Ishikawa (cell line): ENCODE data around the gene RRM2.

Source experiments
- CEBPB ChIP-seq: IDR thresholded peaks from 2 replicates; pipeline ENCODE4 v1.6.1; 2012
- CREB1 ChIP-seq: IDR thresholded peaks from 2 replicates; pipeline ENCODE4 v1.6.1; 2012; ENCODE audit warnings: low read depth
- EGR1 ChIP-seq: IDR thresholded peaks from 2 replicates; pipeline ENCODE4 v1.6.1; 2012
- EP300 ChIP-seq: IDR thresholded peaks from 2 replicates; pipeline ENCODE4 v1.6.1; 2012; ENCODE audit warnings: borderline replicate concordance
- FOXM1 ChIP-seq: IDR thresholded peaks from 2 replicates; pipeline ENCODE4 v1.6.1; 2012; ENCODE audit warnings: low read depth, borderline replicate concordance
- MAX ChIP-seq: IDR thresholded peaks from 2 replicates; pipeline ENCODE4 v1.6.1; 2012
- NFIC ChIP-seq: IDR thresholded peaks from 2 replicates; pipeline ENCODE4 v1.6.1; 2012
- REST ChIP-seq: IDR thresholded peaks from 2 replicates; pipeline ENCODE4 v1.6.1; 2012; ENCODE audit warnings: low read depth, mild to moderate bottlenecking
- TAF1 ChIP-seq: IDR thresholded peaks from 2 replicates; pipeline ENCODE4 v1.6.1; 2012; ENCODE audit warnings: low read depth, mild to moderate bottlenecking
- TEAD4 ChIP-seq: IDR thresholded peaks from 2 replicates; pipeline ENCODE4 v1.6.1; 2012
- YY1 ChIP-seq: IDR thresholded peaks from 2 replicates; pipeline ENCODE4 v1.6.1; 2012; ENCODE audit warnings: low read depth
- ZBTB7A ChIP-seq: IDR thresholded peaks from 2 replicates; pipeline ENCODE4 v1.6.1; 2012; ENCODE audit warnings: low read depth

GRCh38 chr2:10169053-10169578 is 46.6 kb downstream of the RRM2 start:
- TF ChIP-seq YY1, result no peak
- TF ChIP-seq FOXM1, result no peak
- no peak for TF ChIP-seq EP300
- no peak for TF ChIP-seq CEBPB
- no peak for TF ChIP-seq MAX
- no peak for TF ChIP-seq TEAD4
- TF ChIP-seq NFIC, result no peak
- TF ChIP-seq ZBTB7A, result no peak
- TF ChIP-seq REST, result no peak
- no peak for TF ChIP-seq TAF1
- no peak for TF ChIP-seq EGR1
- no peak for TF ChIP-seq CREB1
